ENCODE measurements around the gene FBN1. TPM values are rescaled to one million over a fixed set of nuclear protein-coding genes. Genes with fewer than 3 reads are reported as not detected.

FBN1 gene
- polyA plus RNA-seq, 3 donors: 91.0 to 113 (median 94.2) TPM

DNA sequence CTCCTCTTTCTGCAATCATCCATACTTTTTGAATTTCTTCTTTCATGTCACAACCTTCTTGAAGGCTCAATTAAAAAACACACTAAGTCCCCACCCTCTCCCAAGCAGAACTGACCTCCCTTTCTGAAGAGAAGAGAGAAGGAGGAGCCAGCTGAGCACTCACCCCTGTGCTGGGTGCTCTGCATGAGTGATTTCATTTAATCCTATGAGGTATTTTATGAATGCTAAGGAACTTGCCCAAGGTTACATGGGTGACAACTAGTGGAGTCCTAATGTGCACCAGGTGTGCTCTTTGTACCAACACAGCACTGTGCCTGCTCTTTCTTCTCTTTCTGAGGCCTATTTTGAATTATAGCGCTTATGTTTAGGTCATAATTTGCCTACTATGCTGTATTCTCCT is 178.7 kb downstream of the FBN1 start:
- peak in 1 of 11 donors; percentile 32 for DNase-seq (ENCODE audit: extremely low read depth in 1 of 11, low read depth in 9 of 11, low spot score in 4 of 11)

DNA sequence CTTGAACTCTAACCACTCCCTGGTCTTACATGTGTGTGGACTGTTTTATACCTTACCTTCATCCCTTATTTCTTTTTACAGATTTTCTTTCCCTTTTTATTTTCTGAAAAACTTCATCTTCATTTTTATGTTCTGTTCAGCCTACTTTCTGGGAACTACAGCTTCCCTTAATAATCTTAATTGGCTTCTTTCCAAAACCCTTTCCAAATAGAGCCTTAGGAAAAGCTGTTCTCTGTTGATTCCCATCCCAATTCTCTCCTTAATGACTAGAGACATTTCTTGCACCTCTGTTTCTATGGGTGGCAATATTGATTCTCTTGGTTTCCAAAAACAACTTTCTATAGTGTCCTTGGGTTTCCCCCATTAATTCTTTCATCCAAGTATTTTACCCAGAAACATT is 179.4 kb downstream of the FBN1 start:
- no peak for DNase-seq (ENCODE audit: extremely low read depth in 1 of 11, low read depth in 9 of 11, low spot score in 4 of 11)

DNA sequence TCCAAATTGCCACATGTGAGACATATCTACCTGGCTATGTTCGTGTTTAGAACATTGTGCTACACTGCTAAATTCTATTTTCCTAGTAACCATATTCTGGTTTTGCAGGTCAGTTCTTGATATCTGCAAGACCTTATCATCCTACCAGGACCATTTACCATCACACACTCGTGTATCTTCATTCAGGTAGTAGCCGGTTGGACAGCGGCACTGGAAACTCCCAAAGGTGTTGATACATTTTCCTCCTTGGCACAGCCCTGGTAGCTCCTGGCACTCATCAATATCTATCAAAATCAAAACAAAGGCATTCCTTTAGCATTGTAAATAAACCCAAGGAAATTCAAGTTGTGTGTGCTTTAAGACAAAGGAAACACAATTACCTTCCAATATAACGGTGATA is 180.1 kb downstream of the FBN1 start:
- no peak for DNase-seq (ENCODE audit: extremely low read depth in 1 of 11, low read depth in 9 of 11, low spot score in 4 of 11)

DNA sequence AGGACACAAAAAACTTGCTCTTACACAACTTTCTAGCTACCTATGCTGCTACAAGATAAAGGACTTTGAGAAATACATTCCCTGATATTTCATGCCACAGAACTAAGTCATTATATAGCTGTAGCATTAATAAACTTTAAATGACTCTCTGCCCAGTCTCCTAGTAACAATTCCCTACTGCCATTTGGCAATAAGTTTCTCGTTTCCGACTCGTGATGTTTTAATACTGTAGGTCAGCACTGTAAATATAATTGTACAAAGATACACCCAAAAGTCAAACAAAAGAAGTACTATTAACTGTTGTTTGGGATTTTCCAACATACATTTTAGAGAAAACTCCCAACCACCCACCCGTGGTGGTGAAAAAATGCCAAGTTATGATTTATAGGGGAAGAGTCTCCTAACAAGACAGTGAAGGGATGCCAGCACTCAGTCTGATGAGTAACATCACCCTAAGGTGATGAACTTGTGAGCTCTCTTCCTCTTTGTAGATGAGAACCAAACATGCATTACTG is 182.1 kb downstream of the FBN1 start:
- no peak for DNase-seq (ENCODE audit: extremely low read depth in 1 of 11, low read depth in 9 of 11, low spot score in 4 of 11)

DNA sequence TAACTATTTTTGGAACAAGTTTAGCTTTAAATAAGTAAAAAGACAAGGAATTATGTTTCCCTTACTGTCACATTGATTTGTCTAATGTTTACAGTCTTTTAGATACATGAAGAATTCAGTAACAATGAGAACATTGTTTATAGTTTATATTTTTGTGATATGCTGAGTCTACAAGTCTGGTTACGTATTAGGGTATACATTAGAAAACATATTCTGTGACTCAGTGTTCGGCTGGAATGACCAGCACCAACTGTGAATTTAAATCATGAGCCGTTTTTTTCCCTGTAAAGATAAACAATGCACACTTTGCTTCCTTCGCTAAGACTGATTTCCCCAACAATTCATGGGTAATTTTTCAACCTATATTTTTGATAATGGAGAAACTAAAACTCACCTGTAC is 182.8 kb downstream of the FBN1 start:
- no peak for DNase-seq (ENCODE audit: extremely low read depth in 1 of 11, low read depth in 9 of 11, low spot score in 4 of 11)

DNA sequence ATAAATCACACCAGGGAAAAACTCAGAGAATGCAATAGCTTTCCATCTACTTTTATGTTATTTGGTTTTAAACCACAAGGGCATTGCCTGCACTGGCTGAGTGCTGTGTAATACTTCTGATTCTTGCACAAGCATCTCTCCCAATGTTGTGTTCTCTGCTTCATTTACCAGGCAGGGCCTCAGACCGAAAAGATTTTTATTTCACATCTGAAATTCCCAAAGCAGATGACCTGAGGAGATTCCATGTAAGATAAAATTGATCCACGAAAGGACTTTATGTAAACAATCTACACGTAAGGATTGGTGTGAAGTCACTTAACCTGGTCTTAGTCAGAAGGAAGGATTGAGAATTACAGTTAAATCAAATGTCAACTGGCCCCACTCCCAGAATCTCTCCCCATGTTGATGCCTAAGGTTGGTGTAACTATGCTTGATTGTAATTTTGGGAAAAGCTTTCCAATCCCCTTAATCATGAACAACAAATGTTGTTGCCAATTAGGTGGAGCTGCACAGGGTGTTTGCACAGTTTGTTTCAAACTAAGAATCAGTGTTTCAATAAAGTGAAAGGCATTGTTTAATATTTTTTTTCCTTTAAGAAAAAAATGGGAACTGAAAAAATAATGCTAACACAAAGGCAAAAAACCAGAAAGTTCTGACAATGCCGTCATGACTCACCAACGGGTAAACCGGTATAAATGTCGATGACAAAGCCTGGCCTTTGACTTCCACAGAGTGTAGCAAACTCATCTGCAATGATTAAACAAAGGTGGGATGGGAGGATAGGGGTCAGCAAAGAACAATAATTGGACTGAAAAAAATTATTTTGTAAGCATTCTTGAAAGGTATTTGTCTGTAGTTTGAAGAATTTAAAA is 185.7 kb downstream of the FBN1 start:
- DNase-seq (ENCODE audit: extremely low read depth in 1 of 11, low read depth in 9 of 11, low spot score in 4 of 11): no peak

DNA sequence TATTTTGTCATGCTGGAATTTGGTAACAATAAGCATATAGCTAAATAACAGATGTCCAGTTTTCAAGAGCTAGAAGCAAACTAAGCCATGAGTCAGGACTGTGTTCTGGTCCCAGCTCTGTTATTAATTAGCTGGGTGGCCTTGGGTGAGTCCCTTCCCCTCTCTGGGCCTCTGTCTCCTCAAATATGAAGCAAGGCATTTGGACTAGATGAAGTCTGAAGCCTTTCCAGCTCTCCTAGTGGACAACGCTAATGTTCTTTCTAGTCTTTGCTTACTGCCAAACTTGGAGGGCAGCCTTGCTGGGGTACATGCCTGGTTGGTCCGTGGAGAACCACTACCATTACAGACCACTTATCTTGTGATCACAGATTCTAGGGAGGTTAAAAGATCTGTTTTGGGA is 186.6 kb downstream of the FBN1 start:
- no peak for DNase-seq (ENCODE audit: extremely low read depth in 1 of 11, low read depth in 9 of 11, low spot score in 4 of 11)

DNA sequence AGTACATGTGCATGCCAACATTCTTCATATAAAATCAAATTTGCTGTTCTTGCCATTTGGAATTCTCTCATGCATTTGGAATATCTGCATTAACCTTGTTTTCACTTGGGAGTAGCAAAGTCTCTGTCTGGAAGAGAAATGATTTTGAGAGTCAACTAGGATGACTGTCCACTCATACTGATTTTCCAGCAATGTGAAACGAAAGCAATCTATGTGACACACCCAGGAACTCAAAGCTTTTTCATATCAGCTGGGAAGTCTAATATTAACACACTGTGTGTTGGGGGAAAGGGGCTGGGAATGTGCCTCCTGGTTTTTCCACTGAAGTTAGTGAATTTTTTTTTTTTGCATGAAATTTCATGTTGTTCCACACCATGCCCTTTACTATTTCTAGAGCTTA is 189.4 kb downstream of the FBN1 start:
- DNase-seq (ENCODE audit: extremely low read depth in 1 of 11, low read depth in 9 of 11, low spot score in 4 of 11): no peak

DNA sequence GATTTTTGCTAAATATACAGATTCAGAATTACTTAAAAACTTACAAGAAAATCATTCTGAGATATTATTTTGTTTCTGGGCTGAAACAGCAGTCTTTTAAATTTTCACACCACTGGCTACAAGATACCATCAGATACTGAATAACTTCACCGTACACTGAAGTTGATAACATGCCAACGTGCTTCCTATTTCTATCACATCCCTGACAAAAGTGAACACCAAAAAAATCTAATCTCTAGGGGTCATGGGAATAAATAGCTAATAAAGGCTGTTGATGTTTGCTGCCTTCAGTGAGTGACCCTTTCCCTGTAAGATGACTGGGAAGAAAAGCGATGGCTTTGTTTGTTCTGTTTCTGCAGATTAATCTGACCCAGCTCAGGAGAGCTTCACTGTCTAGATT is 193.8 kb downstream of the FBN1 start:
- DNase-seq (ENCODE audit: extremely low read depth in 1 of 11, low read depth in 9 of 11, low spot score in 4 of 11): no peak

DNA sequence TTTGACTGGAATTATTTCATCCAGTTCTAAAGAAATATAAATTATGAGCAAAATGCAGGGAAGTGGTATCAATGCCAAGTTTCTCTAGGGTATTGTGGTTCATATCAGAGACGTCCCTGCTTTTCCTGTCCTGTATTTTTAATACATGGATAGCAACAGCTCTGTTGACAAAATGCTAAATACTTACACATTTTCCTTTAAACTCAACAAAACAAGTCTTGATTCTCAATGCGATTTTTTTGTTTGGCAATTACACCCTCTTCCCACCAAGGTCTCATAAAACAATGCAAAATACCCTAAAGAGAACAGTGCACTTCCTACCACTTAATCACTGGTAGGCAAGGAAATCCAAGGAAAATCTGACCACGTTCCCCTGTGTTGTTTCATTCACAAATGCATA is 194.3 kb downstream of the FBN1 start:
- DNase-seq (ENCODE audit: extremely low read depth in 1 of 11, low read depth in 9 of 11, low spot score in 4 of 11): peak in 1 of 11 donors; percentile 4

DNA sequence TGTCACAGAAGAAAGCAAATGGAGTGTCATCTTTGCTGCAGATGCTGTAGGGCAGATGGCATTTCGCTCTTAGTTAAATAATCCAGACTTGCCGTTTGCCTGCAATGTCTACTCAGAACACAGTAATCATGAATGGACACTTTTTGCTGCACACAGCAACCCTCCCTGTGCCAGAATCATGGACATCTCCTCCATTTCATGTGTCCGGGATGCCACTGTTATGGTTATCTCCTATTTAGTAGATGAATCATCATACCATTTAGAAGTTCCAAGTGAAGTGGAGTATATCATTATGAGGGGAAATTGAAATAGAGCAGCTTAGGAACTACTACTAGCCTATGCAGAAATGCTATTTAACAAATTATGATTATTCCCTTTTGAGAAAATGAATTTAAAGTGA is 195.8 kb downstream of the FBN1 start:
- no peak for DNase-seq (ENCODE audit: extremely low read depth in 1 of 11, low read depth in 9 of 11, low spot score in 4 of 11)

DNA sequence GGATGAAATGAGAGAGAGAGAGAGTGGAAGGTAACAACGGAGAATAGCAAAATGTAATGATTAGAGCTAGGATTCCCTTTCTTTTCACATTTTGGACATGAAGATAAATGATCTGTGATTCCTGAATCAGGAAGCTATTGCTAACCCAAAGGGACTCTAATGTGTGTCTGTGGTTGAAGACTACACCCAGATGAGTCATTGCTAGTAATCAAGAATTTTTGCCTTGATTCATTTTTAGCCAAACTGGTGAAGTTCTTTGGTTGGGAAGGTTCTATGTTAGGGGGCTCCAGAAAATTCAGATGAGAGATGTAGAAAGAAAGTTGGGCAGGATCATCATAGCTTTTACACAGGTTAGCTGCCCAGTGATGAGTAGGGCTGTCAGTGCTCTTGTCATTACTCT is 197.9 kb downstream of the FBN1 start:
- no peak for DNase-seq (ENCODE audit: extremely low read depth in 1 of 11, low read depth in 9 of 11, low spot score in 4 of 11)

DNA sequence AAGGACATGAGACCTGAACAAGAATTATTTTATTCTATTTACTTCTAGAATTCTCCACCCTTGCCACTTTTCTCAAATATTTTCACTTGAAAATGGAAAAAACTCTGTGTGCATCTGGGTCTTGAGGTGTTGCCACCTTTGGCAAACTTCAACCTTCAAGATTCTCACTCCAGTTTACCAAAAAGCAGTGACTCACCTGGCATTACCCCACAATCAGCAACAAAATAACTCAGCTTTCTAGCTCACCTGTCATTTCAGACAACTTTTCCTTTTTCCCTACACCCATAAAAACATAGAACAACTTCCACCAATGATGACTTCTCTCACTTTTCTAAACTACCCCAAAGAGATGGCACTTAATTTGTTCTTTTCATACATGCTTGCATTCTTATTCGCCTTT is 198.5 kb downstream of the FBN1 start:
- DNase-seq (ENCODE audit: extremely low read depth in 1 of 11, low read depth in 9 of 11, low spot score in 4 of 11): no peak

DNA sequence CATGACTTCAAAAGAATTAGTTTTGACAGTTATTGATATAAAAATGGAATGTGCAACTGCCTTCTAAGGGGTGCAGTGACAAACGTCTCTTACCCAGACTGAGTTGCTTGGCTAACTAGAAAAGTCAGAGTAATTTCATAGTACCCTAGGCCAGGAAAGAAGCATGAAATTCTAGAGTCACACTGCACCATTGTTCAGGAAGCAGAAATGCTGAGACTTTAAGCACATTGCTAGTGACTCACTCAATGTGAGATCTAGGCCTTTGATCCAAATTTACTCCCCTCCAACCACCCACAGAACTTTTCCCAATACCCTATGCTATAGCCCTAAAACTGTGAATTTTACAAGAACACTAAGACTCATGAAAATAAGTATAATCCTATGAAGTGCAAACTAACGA is 203.5 kb downstream of the FBN1 start:
- no peak for DNase-seq (ENCODE audit: extremely low read depth in 1 of 11, low read depth in 9 of 11, low spot score in 4 of 11)

DNA sequence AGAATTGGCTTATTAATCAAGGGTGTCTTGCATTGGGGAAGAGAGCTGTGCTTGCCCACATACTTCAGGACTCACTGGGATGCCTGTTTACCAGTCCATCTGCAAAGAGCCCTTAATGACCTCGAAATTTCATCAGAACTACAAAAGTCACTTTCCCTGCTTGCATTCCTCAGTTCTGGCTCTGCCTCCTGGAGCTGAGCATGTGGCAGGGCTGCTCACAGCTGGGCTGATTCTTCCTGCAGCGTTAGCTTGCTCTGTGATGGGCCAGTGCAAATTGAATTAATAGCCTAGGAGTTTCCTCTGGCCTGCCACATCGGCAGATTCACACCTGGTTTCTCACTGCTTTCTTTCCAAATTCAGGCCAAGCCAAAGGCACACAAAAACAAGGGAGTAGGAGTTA is 205.4 kb downstream of the FBN1 start:
- no peak for DNase-seq (ENCODE audit: extremely low read depth in 1 of 11, low read depth in 9 of 11, low spot score in 4 of 11)

DNA sequence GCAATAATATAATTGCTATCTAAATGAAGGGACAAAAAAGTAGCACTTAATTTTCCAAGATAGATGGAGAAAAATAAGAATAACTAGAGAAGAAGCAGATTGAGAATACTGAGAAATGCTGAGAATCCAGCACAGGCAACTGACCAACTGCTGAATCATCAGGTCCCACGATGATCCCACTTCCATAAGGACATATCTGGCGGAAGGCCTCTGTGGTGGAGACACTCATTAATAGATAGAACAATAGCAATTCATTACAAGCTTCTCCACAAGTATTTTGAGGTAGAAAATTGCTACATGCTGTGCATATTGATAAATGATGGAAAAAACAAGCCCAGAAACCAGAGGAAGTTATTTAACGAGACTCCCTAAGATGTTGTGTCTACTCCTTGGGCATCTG is 208.3 kb downstream of the FBN1 start:
- DNase-seq (ENCODE audit: extremely low read depth in 1 of 11, low read depth in 9 of 11, low spot score in 4 of 11): no peak

DNA sequence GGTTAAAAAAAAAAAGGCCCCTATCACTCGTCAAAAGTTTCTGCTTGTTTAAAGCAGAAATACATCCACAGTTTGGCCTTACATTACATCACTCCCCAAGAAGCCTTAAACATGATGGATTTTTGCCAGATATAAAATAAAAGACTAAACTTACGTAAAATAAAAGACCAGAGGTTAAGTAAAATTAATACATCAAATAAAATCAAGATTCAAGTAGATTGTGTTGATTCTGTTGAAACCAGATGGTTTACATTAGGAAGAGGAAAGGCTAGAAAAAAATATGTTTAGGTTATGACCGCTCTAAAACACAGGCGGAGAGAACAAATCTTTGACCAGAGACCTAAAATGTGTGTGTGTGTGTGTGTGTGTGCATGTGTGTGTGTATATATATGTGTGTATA is 210.2 kb downstream of the FBN1 start:
- DNase-seq (ENCODE audit: extremely low read depth in 1 of 11, low read depth in 9 of 11, low spot score in 4 of 11): peak in 10 of 11 donors; percentile 24 to 67 (median 34)

DNA sequence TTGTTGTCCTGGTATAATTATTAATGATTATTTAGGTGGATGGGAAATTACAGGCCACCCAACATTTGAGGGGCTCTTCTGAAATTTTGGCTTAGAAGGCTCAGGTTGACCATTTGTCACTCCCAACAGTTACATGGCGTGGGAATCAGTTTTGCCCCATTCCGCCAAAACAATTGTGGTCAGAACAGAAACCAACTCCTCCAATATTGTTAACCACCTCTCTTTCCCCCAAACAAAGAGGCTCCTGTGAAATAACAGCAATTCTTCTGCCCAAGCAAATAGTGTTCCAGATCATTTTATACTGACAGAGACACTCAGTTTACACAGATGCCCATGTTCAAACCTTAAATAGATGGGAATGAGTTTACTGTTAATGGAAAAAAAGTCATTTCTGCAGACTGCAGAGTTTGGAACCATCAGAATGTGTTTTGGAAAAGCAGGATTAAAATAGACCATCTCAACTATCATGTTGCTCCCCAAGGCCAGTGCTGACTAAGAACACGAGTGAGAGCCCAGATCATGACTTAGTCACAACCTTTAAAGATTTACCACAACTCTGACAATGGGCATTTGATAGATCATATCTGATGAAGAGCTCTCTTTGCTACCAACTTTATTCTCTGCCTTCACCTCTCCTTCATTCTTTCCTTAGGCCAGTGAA is 212.2 kb downstream of the FBN1 start:
- DNase-seq (ENCODE audit: extremely low read depth in 1 of 11, low read depth in 9 of 11, low spot score in 4 of 11): no peak

DNA sequence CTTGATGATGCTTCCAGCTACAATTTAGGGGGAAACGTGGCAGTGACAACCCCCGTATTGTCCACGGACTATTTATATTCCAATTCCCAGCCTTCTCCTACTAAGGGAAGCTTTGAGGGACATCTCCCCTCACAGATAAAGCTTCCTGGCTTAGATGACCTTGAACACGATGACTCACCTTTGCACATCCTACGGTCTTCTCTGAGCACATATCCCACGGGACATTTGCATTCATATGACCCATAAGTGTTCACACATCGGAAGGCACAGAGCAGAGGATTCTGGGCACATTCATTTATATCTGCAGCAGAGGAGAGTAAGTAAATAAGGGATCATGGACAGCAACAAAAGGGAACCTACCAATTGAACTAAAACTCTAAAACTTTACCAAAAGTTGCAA is 212.8 kb downstream of the FBN1 start:
- no peak for DNase-seq (ENCODE audit: extremely low read depth in 1 of 11, low read depth in 9 of 11, low spot score in 4 of 11)

DNA sequence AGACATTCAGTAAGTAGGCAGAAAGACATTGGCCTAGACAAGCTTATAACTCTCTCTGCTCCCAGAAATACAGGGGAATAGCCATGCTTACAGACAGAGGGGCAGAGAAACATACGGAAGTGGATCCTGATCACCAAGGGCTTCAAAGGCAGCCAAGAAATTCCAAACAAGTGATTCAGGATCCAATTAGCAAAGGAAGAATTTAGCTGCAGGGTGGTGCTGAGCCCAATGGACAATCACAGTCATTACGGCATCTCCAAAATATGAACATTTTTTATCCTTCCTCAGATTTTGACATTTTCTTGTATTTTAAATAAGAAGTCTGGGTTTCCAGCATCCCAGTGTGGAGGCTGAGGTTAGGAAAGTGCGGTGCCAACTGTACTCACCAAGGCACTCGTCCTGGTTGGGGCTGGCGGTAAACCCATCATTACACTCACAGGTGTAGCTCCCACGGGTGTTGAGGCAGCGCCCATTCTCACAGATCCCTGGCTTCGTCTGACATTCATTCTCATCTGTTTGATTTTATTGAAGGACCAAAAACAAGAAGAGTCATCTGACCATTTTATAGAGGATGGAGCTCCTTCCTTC is 217.5 kb downstream of the FBN1 start:
- DNase-seq (ENCODE audit: extremely low read depth in 1 of 11, low read depth in 9 of 11, low spot score in 4 of 11): no peak
